Peyer's patch (tissue), 4 donors: ENCODE measurements around the gene COG2. TPM values are rescaled to one million over a fixed set of nuclear protein-coding genes. Genes with fewer than 3 reads are reported as not detected.
A peak's percentile ranks its signal among the peaks of the same experiment; 100 is the strongest.

Source experiments
- DNase-seq, 3 donors: peaks; one replicate each; pipeline ENCODE4 v3.0.0-alpha.2; 2017 to 2019
- H3K27ac ChIP-seq, 4 donors: fragments of 200-600 bp; sonication (generic); one replicate each; pipeline ENCODE4 v1.5.1; 2016 to 2019
- H3K27me3 ChIP-seq, 2 donors: fragments of 200-600 bp; sonication (generic); one replicate each; pipeline ENCODE4 v1.5.1; 2019
- H3K36me3 ChIP-seq, 3 donors: fragments of 200-600 bp; sonication (generic); one replicate each; pipeline ENCODE4 v1.5.1; 2016 to 2019
- H3K4me1 ChIP-seq, 4 donors: fragments of 200-600 bp; sonication (generic); one replicate each; pipeline ENCODE4 v1.5.1; 2016 to 2019
- H3K4me3 ChIP-seq, 4 donors: fragments of 200-600 bp; sonication (generic); 1 replicate in 3 of 4; 2 replicates in 1 of 4; pipeline ENCODE4 v1.5.1; 2016 to 2019; ENCODE audit warnings: mild to moderate bottlenecking in 1 of 4
- H3K9me3 ChIP-seq, 4 donors: fragments of 200-600 bp; sonication (generic); one replicate each; pipeline ENCODE4 v1.5.1; 2016 to 2019; ENCODE audit warnings: mild to moderate bottlenecking in 1 of 4
- POLR2A ChIP-seq, 2 donors: fragments of 450-650 bp; IDR thresholded peaks; one replicate each; pipeline ENCODE4 v1.5.1; 2017; ENCODE audit warnings: antibody characterized with exemption in 2 of 2, mild to moderate bottlenecking in 2 of 2, moderate library complexity in 2 of 2
- total RNA-seq, 4 donors: library from RNA; depleted of rRNA; stranded (reverse); fragments of >200 nt; gene quantifications; one replicate each; pipeline ENCODE4 v1.1.0, GENCODE V29; 2016
- TF ChIP-seq, protein P1 (sequence below), 6 experiments: fragments of 450-650 bp in 4 of 6; fragments of 200-600 bp in 2 of 6; sonication (generic) in 1 of 6; IDR thresholded peaks; one replicate each; pipeline ENCODE4 v1.5.1; 2017 to 2019; ENCODE audit warnings: antibody characterized with exemption in 6 of 6, mild to moderate bottlenecking in 3 of 6, moderate library complexity in 1 of 6

COG2 gene
- total RNA-seq, 4 donors from 2014 or later = 30.5 to 43.9 (median 40.0) TPM

DNA sequence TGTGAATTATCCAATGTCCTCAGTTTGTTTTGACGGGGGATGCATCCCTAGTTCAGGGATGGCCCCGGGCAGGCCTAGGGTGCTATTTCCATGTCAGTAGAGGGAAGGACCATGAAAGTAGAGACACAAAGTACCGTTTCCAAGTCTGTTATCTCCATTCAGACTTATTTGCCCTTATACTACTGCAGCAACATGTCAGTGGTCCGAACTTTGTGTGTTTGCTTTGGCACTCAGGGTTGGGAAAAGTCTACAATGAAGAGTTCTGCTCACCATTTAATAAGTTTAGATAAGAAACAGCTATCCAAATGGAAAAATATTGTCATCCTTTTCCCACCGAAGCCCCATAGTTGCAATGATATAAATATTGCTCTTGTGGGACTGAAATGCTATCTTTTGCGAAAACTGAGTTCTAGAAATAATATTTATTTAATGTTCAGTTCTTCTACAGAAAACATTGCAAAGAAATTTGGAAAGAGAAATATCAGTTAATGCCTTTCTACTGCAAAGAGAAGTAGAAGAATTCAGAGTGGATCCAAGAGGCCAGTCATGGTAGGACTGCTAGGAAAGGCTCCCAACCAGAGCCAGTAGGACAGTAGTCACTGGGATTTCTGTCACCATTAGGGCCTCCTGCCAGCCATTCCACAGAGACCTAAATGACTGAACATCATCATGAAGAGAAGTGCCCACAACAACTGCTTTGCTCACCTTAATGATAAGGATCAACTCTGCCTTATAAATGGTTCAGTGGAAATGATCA, 83.2 kb downstream of the COG2 start:
- Histone ChIP-seq H3K27me3 (no peaks in the 10 kb centered on the region), H3K9me3 (peaks cover 0 to 7% (median 0%) of the 10 kb centered on the region in 4 donors), H3K4me3 (no peak overlapping the region), H3K27ac (no peak overlapping the region), H3K36me3 (no peaks in the 10 kb centered on the region), H3K4me1 (peaks cover 0 to 19% (median 0%) of the 10 kb centered on the region in 4 donors)
- DNase-seq = no peak
- TF ChIP-seq POLR2A (IDR thresholded peaks at IDR 0.05) = no peak
- TF ChIP-seq, protein P1, sequence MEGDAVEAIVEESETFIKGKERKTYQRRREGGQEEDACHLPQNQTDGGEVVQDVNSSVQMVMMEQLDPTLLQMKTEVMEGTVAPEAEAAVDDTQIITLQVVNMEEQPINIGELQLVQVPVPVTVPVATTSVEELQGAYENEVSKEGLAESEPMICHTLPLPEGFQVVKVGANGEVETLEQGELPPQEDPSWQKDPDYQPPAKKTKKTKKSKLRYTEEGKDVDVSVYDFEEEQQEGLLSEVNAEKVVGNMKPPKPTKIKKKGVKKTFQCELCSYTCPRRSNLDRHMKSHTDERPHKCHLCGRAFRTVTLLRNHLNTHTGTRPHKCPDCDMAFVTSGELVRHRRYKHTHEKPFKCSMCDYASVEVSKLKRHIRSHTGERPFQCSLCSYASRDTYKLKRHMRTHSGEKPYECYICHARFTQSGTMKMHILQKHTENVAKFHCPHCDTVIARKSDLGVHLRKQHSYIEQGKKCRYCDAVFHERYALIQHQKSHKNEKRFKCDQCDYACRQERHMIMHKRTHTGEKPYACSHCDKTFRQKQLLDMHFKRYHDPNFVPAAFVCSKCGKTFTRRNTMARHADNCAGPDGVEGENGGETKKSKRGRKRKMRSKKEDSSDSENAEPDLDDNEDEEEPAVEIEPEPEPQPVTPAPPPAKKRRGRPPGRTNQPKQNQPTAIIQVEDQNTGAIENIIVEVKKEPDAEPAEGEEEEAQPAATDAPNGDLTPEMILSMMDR (IDR thresholded peaks at IDR 0.05) = no peak

DNA sequence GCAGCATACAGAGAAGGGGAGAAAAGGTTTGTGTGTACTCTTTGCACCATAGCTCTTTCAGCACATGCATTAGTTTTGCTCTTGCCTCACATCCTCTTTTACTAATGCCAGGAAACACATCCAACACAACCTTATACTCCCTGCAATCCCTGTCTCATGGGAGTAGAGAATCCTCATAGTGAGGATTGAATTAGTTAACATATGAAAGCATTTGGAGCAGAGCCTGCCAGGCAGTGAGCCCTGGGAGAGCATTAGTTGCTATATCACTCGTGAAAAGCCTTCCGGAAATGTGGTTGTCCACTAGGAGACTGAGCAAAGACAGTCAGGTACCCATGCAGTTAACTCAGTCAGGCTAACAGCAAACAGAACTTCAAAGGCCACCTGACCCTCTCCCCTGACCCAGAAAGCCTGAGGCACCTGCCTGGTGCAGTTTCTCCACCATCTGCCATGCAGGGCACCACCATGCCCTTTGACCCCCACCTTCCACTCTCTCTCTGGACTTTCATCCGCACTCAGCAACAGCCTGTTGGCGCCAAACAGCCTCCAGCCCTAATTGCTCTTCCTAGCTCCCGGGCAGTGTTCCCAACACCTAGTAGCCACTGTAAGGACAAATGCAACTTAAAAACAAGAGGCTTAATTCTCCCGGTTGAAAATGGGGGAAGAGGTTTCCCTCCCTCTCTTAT, 86.6 kb downstream of the COG2 start:
- Histone ChIP-seq H3K27me3 (no peaks in the 10 kb centered on the region), H3K4me3 (no peak overlapping the region), H3K27ac (peak overlapping the region in 2 of 4 donors; percentile 48 to 58), H3K9me3 (no peaks in the 10 kb centered on the region), H3K4me1 (peaks cover 0 to 19% (median 0%) of the 10 kb centered on the region in 4 donors), H3K36me3 (no peaks in the 10 kb centered on the region)
- no peak for TF ChIP-seq POLR2A (IDR thresholded peaks at IDR 0.05)
- TF ChIP-seq, protein P1 (IDR thresholded peaks at IDR 0.05) = no peak
- DNase-seq = peak in 2 of 3 donors; percentile 83

DNA sequence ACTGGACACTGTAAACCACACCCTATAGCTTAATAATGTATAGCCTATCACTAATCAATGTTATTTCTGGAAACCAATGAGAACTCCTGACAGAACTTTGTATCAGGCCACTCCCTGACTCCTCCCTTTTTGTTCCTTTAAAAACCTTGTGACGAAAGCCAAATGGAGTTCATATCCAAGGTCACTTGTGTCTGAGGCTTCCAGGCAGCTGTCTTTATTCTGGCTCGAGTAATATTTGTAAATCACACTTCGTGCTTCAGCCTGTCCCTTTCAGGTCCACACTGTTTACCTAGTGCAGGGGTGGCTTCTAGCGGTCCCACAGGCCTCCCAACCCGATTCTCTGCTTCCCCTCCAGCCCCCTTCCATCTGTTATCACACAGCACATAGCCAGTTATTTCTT, 88.7 kb downstream of the COG2 start:
- no peak for DNase-seq
- Histone ChIP-seq H3K4me3 (no peak overlapping the region), H3K27me3 (no peaks in the 10 kb centered on the region), H3K4me1 (peaks cover 0 to 19% (median 0%) of the 10 kb centered on the region in 4 donors), H3K9me3 (no peaks in the 10 kb centered on the region), H3K27ac (peak overlapping the region in 1 of 4 donors; percentile 10), H3K36me3 (no peaks in the 10 kb centered on the region)
- TF ChIP-seq, protein P1 (IDR thresholded peaks at IDR 0.05) = no peak
- no peak for TF ChIP-seq POLR2A (IDR thresholded peaks at IDR 0.05)

DNA sequence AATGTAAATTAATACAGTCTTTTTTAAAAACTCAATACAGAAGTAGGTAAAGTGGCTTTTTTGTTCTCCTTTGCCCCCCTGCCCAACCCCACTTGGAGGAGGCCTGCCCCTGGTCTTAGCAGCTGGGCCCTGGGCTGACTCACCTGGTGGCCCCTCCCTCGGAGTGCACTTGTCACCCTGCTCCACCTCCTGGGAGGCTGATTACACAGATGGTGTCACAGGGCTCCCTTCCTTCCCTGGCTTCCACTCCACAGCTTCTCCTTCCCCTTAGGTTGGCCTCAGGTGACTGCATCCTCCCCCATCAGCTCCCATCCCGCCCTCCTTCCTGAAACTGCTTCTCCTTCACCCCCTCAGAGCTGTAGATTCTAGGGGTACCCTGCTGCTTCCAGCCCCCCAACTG, 93.2 kb downstream of the COG2 start:
- Histone ChIP-seq H3K27ac (no peak overlapping the region), H3K27me3 (no peaks in the 10 kb centered on the region), H3K36me3 (no peaks in the 10 kb centered on the region), H3K9me3 (no peaks in the 10 kb centered on the region), H3K4me3 (no peak overlapping the region), H3K4me1 (no peaks in the 10 kb centered on the region)
- TF ChIP-seq, protein P1 (IDR thresholded peaks at IDR 0.05) = no peak
- no peak for TF ChIP-seq POLR2A (IDR thresholded peaks at IDR 0.05)
- DNase-seq = peak in 2 of 3 donors; percentile 72 to 77

DNA sequence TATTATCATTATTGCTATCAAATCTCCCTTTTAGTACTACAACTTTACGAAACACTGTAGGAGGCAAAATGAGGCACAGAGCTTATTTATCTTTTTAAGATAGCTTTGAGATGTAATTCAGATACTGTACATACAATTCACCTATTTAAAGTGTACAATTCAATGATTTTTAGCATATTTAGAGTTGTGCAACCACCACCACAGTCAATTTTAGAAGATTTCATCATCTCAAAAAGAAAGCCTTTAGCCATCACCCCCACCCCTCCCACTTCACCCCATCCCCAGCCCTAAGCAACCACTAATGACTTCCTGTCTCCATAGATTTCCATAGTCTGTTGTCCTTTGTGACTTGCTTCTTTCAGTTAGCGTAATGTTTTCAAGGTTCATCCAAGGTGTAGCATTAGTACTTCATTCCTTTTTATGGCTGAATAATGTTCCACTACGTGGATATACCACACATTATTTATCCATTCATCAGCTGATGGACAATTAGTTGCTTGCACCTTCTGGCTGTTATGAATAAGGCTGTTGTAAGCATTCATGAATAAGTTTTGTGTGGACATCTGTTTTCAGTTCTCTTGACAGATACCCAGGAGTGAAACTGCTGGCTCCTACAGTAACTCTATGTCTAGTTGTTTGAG, 95.5 kb downstream of the COG2 start:
- Histone ChIP-seq H3K4me3 (no peak overlapping the region), H3K27ac (no peak overlapping the region), H3K9me3 (no peaks in the 10 kb centered on the region), H3K4me1 (no peaks in the 10 kb centered on the region), H3K36me3 (no peaks in the 10 kb centered on the region), H3K27me3 (no peaks in the 10 kb centered on the region)
- TF ChIP-seq, protein P1 (IDR thresholded peaks at IDR 0.05) = no peak
- TF ChIP-seq POLR2A (IDR thresholded peaks at IDR 0.05) = no peak
- DNase-seq = no peak
